Nephron (organoid): Measurements from ENCODE around the gene CXorf66.

Experiments
- H3K27ac Mint-ChIP-seq, 3 experiments: 2 replicates each; pipeline ENCODE4 v1.8.0; 2020; ENCODE audit warnings: mixed read lengths in 3 of 3, mild to moderate bottlenecking in 2 of 3, moderate library complexity in 1 of 3
- H3K27me3 Mint-ChIP-seq: 2 replicates; pipeline ENCODE4 v1.8.0; 2021; ENCODE audit warnings: low read depth, mild to moderate bottlenecking, moderate library complexity, mixed read lengths
- H3K36me3 Mint-ChIP-seq: 2 replicates; pipeline ENCODE4 v1.8.0; 2020; ENCODE audit warnings: low read depth, mixed read lengths
- H3K4me1 Mint-ChIP-seq: 2 replicates; pipeline ENCODE4 v1.8.0; 2020; ENCODE audit warnings: mixed read lengths
- H3K4me3 Mint-ChIP-seq, 3 experiments: 2 replicates each; pipeline ENCODE4 v1.8.0; 2020; ENCODE audit warnings: mild to moderate bottlenecking in 3 of 3, mixed read lengths in 3 of 3, moderate library complexity in 2 of 3
- H3K9me3 Mint-ChIP-seq: 2 replicates; pipeline ENCODE4 v1.8.0; 2020; ENCODE audit warnings: mixed read lengths
- CTCF ChIP-seq, 3 experiments: fragments of 200-600 bp; sonication (generic); IDR thresholded peaks; one replicate each; pipeline ENCODE4 v1.5.0; 2021; ENCODE audit warnings: antibody characterized with exemption in 3 of 3; ENCODE audit not compliant: unreplicated experiment in 3 of 3

CXorf66 gene

GRCh38 chrX:139931646-139932072, 33.7 kb downstream of the CXorf66 start:
- Mint-ChIP-seq H3K4me1 (peaks cover 27% of the 10 kb centered on the region), H3K4me3 (peak overlapping the region; percentile 82 to 86 (median 86)), H3K27ac (peak overlapping the region in 2 of 3 experiments; percentile 33 to 37), H3K9me3 (no peaks in the 10 kb centered on the region), H3K27me3 (peaks cover 4% of the 10 kb centered on the region), H3K36me3 (no peaks in the 10 kb centered on the region)
- no peak for TF ChIP-seq CTCF (IDR thresholded peaks at IDR 0.05; ENCODE audit: unreplicated experiment in 3 of 3)

- TF ChIP-seq CTCF (IDR thresholded peaks at IDR 0.05; ENCODE audit: unreplicated experiment in 3 of 3): no peak
- H3K27ac Mint-ChIP-seq: peak overlapping the region in 2 of 3 experiments; percentile 33 to 37
- peaks cover 27% of the 10 kb centered on the region for H3K4me1 Mint-ChIP-seq
- H3K36me3 Mint-ChIP-seq: no peaks in the 10 kb centered on the region
- no peaks in the 10 kb centered on the region for H3K9me3 Mint-ChIP-seq
- peak overlapping the region; percentile 82 to 86 (median 86) for H3K4me3 Mint-ChIP-seq
- peaks cover 4% of the 10 kb centered on the region for H3K27me3 Mint-ChIP-seq
Observed at GRCh38 chrX:139930916-139931645, 34.2 kb downstream of the CXorf66 start.

- no peak for TF ChIP-seq CTCF (IDR thresholded peaks at IDR 0.05; ENCODE audit: unreplicated experiment in 3 of 3)
- H3K27ac Mint-ChIP-seq: peak overlapping the region in 2 of 3 experiments; percentile 13 to 16
- H3K9me3 Mint-ChIP-seq: no peaks in the 10 kb centered on the region
- H3K4me3 Mint-ChIP-seq: peak overlapping the region; percentile 82 to 86 (median 86)
- H3K36me3 Mint-ChIP-seq: no peaks in the 10 kb centered on the region
- H3K4me1 Mint-ChIP-seq: peaks cover 30% of the 10 kb centered on the region
- H3K27me3 Mint-ChIP-seq: peaks cover 4% of the 10 kb centered on the region
Observed at GRCh38 chrX:139930401-139930800, 34.9 kb downstream of the CXorf66 start.

GRCh38 chrX:139929876-139930275, 35.4 kb downstream of the CXorf66 start:
- Mint-ChIP-seq H3K4me1 (peaks cover 30% of the 10 kb centered on the region), H3K4me3 (peak overlapping the region; percentile 82 to 86 (median 86)), H3K9me3 (no peaks in the 10 kb centered on the region), H3K36me3 (no peaks in the 10 kb centered on the region), H3K27me3 (peaks cover 4% of the 10 kb centered on the region), H3K27ac (peak overlapping the region in 1 of 3 experiments; percentile 18)
- no peak for TF ChIP-seq CTCF (IDR thresholded peaks at IDR 0.05; ENCODE audit: unreplicated experiment in 3 of 3)

- H3K4me1 Mint-ChIP-seq: peaks cover 14% of the 10 kb centered on the region
- no peak for TF ChIP-seq CTCF (IDR thresholded peaks at IDR 0.05; ENCODE audit: unreplicated experiment in 3 of 3)
- H3K27me3 Mint-ChIP-seq: peaks cover 2% of the 10 kb centered on the region
Observed at GRCh38 chrX:139924696-139925095, 40.6 kb downstream of the CXorf66 start.

More at GRCh38 chrX:139924696-139925095, 40.6 kb downstream of the CXorf66 start:
- Mint-ChIP-seq H3K36me3 (no peaks in the 10 kb centered on the region), H3K9me3 (no peaks in the 10 kb centered on the region), H3K27ac (no peak overlapping the region), H3K4me3 (no peak overlapping the region)
